Measurements from ENCODE around the gene CT45A6.
"Not testable (repeated sequence)": the region's sequence is repeated elsewhere in the genome, so short reads cannot be mapped to it uniquely, and the experiment has no call there.

CT45A6 gene

GRCh38 chrX:135802687-135803086, at the start of gene CT45A6:
Gene CT45A6 (minus strand): TSS chrX:135802787. CDS start chrX:135798993, 3,794 bp downstream.
- DNase-seq = not testable (repeated sequence)

- DNase-seq = not testable (repeated sequence)
Measured at GRCh38 chrX:135837180-135837579, 34.6 kb upstream of the CT45A6 start, which contains the start of gene CT45A7. Gene CT45A7 (minus strand): TSS chrX:135837280. CDS start chrX:135833533, 3,747 bp downstream.

GRCh38 chrX:135819912-135820311, 17.3 kb upstream of the CT45A6 start, which contains the start of gene CT45A2:
Gene CT45A2 (minus strand): TSS chrX:135820012. CDS start chrX:135816265, 3,747 bp downstream.
- DNase-seq = not testable (repeated sequence)

- DNase-seq = not testable (repeated sequence)
Measured at GRCh38 chrX:135785403-135785802, 17.2 kb downstream of the CT45A6 start, which contains the start of gene CT45A5. Gene CT45A5 (minus strand): TSS chrX:135785503. CDS start chrX:135781729, 3,774 bp downstream.

GRCh38 chrX:135768091-135768490, 34.5 kb downstream of the CT45A6 start, which contains the start of gene CT45A3:
Gene CT45A3 (minus strand): TSS chrX:135768191. CDS start chrX:135764444, 3,747 bp downstream.
- DNase-seq = not testable (repeated sequence)

GRCh38 chrX:135744739-135745138, 57.8 kb downstream of the CT45A6 start:
- not testable (repeated sequence) for DNase-seq

Data from stimulated activated naive CD4-positive, alpha-beta T cell (primary cell).